Fibroblast of skin of back (primary cell): ENCODE results near the gene KCNE2.
"Not testable (repeated sequence)": the region's sequence is repeated elsewhere in the genome, so short reads cannot be mapped to it uniquely, and the experiment has no call there.

Experiments
- DNase-seq: peaks from one replicate; pipeline ENCODE4 v3.0.0-alpha.2; 2013

KCNE2 gene

DNA sequence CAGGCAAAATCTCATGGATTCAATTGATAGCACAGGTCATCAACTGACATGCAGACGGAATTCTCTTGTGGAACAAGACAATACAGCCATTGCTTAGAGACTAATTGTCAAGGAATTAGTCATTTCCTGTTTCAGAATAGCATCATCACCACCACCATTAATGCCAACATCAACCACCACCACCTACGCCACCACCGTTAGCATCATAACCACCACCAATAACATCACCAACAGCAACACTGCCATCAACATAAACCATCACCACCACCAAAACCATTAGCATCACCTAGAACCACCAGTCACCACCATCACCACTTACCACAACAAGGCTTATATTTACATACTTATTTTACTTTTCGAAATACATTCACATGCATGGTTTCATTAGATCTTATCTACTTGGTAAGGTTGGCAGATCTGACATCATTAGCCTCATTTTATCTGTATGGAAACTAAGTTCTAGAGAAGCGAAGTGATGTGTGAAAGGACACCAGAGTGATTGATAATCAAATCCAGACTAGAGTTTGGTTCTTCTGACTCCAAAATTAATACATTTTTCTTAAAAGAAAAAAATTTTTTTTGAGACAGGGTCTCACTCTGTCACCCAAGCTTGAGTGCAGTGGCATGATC is 53.8 kb downstream of the KCNE2 start:
- not testable (repeated sequence) for DNase-seq
